ENCODE data around the gene CMTM2.

DNA sequence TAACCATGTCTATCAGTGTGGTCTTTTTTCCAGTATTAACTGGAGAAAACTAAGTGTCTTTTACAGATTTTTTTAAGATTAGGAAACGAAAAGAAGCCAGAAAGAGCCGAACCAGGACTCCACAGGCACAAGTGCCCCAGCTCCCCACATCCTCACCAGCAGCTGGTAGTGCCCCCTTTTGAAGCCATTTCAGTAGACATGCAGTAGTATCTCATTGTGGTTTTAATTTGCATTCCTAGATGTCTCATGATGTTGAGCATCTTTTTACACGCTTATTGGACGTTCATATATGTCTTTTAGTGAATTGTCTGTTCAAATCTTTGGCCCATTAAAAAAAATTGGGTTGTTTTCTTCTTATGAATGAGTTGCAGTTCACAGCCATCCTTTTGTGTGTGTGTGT lies 20.5 kb downstream of the CMTM2 start:
- TF ChIP-seq, protein P1, sequence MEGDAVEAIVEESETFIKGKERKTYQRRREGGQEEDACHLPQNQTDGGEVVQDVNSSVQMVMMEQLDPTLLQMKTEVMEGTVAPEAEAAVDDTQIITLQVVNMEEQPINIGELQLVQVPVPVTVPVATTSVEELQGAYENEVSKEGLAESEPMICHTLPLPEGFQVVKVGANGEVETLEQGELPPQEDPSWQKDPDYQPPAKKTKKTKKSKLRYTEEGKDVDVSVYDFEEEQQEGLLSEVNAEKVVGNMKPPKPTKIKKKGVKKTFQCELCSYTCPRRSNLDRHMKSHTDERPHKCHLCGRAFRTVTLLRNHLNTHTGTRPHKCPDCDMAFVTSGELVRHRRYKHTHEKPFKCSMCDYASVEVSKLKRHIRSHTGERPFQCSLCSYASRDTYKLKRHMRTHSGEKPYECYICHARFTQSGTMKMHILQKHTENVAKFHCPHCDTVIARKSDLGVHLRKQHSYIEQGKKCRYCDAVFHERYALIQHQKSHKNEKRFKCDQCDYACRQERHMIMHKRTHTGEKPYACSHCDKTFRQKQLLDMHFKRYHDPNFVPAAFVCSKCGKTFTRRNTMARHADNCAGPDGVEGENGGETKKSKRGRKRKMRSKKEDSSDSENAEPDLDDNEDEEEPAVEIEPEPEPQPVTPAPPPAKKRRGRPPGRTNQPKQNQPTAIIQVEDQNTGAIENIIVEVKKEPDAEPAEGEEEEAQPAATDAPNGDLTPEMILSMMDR (IDR thresholded peaks at IDR 0.05), result no peak
- no peak for TF ChIP-seq EZH2 (IDR thresholded peaks at IDR 0.05)

Data from neural progenitor cell (in vitro differentiated cells).